Muscle of leg (tissue), 11 donors: ENCODE data around the gene PLTP. TPM values are rescaled to one million over a fixed set of nuclear protein-coding genes. Genes with fewer than 3 reads are reported as not detected.
"Not testable (repeated sequence)": the region's sequence is repeated elsewhere in the genome, so short reads cannot be mapped to it uniquely, and the experiment has no call there.

Experiments
- DNase-seq: peaks from one replicate; pipeline ENCODE4 v3.0.0; 2013
- H3K27ac ChIP-seq: one replicate; pipeline ENCODE4 v1.5.1; 2013; ENCODE audit warnings: mild to moderate bottlenecking, low read length, control low read depth
- H3K27me3 ChIP-seq: one replicate; pipeline ENCODE4 v1.6.1; 2013; ENCODE audit warnings: low read length; ENCODE audit not compliant: control insufficient read depth, insufficient read depth
- H3K36me3 ChIP-seq: one replicate; pipeline ENCODE4 v1.6.1; 2013; ENCODE audit warnings: low read length; ENCODE audit not compliant: control insufficient read depth, insufficient read depth
- H3K4me1 ChIP-seq: one replicate; pipeline ENCODE4 v1.6.1; 2013; ENCODE audit warnings: low read length; ENCODE audit not compliant: control insufficient read depth, insufficient read depth
- H3K4me3 ChIP-seq: one replicate; pipeline ENCODE4 v1.5.1; 2013; ENCODE audit warnings: low read length, control low read depth
- H3K9me3 ChIP-seq: replicated peaks from 2 replicates; pipeline ENCODE4 v1.6.1; 2013; ENCODE audit warnings: low read depth, low read length; ENCODE audit not compliant: control insufficient read depth
- WGBS: methylation state at CpG from one replicate; pipeline ENCODE4 v1.1.5; 2013; ENCODE audit warnings: missing lambda C conversion rate; ENCODE audit not compliant: insufficient coverage; 5-methylcytosine and 5-hydroxymethylcytosine counted together
- polyA plus RNA-seq, 8 donors: library from polyadenylated mRNA; unstranded; fragments of 120-200 nt; gene quantifications; one replicate each; pipeline versions ENCODE4 v1.2.1 to v1.2.3, GENCODE V29; 2013; ENCODE audit warnings: inconsistent platforms in 1 of 8, low replicate concordance in 1 of 8; ENCODE audit not compliant: insufficient read length in 8 of 8, insufficient read depth in 1 of 8
- total RNA-seq: library from RNA; stranded (reverse); fragments of 120-200 nt; gene quantifications from one replicate; pipeline ENCODE4 v1.2.4, GENCODE V29; 2013

The PLTP gene
- total and polyA plus RNA-seq, 9 donors: 13.0 to 39.4 (median 23.9) TPM

DNA sequence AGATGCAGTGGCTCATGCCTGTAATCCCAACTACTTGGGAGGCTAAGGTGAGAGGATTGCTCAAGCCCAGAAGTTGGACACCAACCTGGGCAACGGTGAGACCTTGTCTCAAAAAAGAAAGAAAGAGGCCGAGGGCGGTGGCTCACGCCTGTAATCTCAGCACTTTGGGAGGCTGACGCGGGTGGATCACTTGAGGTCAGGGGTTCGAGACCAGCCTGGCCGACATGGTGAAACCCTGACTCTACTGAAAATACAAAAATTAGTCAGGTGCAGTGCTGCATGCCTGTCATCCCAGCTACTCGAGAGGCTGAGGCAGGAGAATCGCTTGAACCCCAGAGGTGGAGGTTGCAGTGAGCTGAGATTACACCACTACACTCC, 37.9 kb downstream of the PLTP start:
- not testable (repeated sequence) for H3K4me3 ChIP-seq, H3K27ac ChIP-seq, DNase-seq, H3K9me3 ChIP-seq, H3K27me3 ChIP-seq, H3K4me1 ChIP-seq
- 93% methylated on average over 8 of the region's 10 CpGs for WGBS
- peaks cover 23% of the 10 kb centered on the region for H3K36me3 ChIP-seq

- peaks cover 23% of the 10 kb centered on the region for H3K36me3 ChIP-seq
- no peaks in the 10 kb centered on the region for H3K9me3 ChIP-seq
- no peak for DNase-seq
- no CpG with 5 or more reads among the region's 1 CpG for WGBS
- H3K4me1 ChIP-seq: no peaks in the 10 kb centered on the region
- H3K27me3 ChIP-seq: no peaks in the 10 kb centered on the region
- H3K27ac ChIP-seq: no peak overlapping the region
- no peak overlapping the region for H3K4me3 ChIP-seq
Measured at GRCh38 chr20:45873409-45874103, 38.4 kb downstream of the PLTP start.

GRCh38 chr20:45872626-45873025, 39.3 kb downstream of the PLTP start:
- DNase-seq: no peak
- no peaks in the 10 kb centered on the region for H3K9me3 ChIP-seq
- WGBS: 100% methylated on average over 1 of the region's 4 CpGs
- H3K27me3 ChIP-seq: no peaks in the 10 kb centered on the region
- peaks cover 15% of the 10 kb centered on the region for H3K36me3 ChIP-seq
- no peak overlapping the region for H3K27ac ChIP-seq
- no peaks in the 10 kb centered on the region for H3K4me1 ChIP-seq
- no peak overlapping the region for H3K4me3 ChIP-seq

DNA sequence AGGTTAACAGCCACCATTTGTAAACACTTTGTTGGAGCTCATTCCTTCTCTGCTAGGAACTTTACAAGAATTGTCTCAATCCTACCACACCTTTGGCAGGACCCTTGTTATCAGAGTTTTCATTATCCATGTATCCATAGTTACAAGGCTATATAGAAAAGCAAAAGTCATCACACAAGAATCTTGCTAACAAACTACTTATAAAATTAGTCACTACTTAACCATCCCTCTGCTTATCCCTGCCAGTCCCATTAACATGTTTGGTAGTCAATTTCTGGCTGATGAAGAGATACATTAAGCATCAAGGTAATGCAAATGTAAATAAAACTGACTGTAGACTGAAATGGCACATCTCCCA, 44.2 kb downstream of the PLTP start:
- H3K27ac ChIP-seq: no peak overlapping the region
- H3K4me3 ChIP-seq: no peak overlapping the region
- H3K4me1 ChIP-seq: no peaks in the 10 kb centered on the region
- no peaks in the 10 kb centered on the region for H3K9me3 ChIP-seq
- no peak for DNase-seq
- H3K27me3 ChIP-seq: no peaks in the 10 kb centered on the region
- peaks cover 3% of the 10 kb centered on the region for H3K36me3 ChIP-seq

- no peaks in the 10 kb centered on the region for H3K9me3 ChIP-seq
- H3K27ac ChIP-seq: no peak overlapping the region
- WGBS: no CpG with 5 or more reads among the region's 6 CpGs
- H3K27me3 ChIP-seq: no peaks in the 10 kb centered on the region
- no peak overlapping the region for H3K4me3 ChIP-seq
- DNase-seq: no peak
- no peaks in the 10 kb centered on the region for H3K4me1 ChIP-seq
- no peaks in the 10 kb centered on the region for H3K36me3 ChIP-seq
Measured at GRCh38 chr20:45867136-45867818, 44.7 kb downstream of the PLTP start.

DNA sequence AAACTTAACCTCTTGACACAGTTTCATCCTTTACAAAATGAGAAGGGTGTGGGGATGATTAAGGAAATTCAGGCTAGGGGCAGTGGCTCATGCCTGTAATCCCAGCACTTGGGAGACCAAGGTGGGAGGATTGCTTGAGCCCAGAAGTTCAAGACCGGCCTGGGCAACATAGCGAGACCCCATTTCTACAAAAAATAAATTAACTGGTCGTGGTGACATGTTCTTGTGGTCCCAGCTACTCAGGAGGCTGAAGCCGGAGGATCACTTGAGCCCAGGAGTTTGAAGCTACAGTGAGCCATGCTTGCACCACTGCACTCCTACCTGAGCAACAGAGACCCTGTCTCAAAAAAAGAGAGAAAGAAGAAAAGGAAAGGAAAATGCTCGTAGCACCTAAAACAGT, 45.5 kb downstream of the PLTP start:
- Histone ChIP-seq H3K9me3 (no peaks in the 10 kb centered on the region), H3K27me3 (no peaks in the 10 kb centered on the region), H3K4me1 (no peaks in the 10 kb centered on the region), H3K27ac (no peak overlapping the region), H3K4me3 (no peak overlapping the region), H3K36me3 (no peaks in the 10 kb centered on the region)
- 100% methylated on average over 2 of the region's 5 CpGs for WGBS
- no peak for DNase-seq

GRCh38 chr20:45863543-45864470, 48.1 kb downstream of the PLTP start:
- Histone ChIP-seq H3K9me3 (no peaks in the 10 kb centered on the region), H3K4me1 (no peaks in the 10 kb centered on the region), H3K27me3 (no peaks in the 10 kb centered on the region), H3K27ac (no peak overlapping the region), H3K4me3 (no peak overlapping the region), H3K36me3 (no peaks in the 10 kb centered on the region)
- no peak for DNase-seq
- WGBS: 90% methylated on average over 5 of the region's 7 CpGs

DNA sequence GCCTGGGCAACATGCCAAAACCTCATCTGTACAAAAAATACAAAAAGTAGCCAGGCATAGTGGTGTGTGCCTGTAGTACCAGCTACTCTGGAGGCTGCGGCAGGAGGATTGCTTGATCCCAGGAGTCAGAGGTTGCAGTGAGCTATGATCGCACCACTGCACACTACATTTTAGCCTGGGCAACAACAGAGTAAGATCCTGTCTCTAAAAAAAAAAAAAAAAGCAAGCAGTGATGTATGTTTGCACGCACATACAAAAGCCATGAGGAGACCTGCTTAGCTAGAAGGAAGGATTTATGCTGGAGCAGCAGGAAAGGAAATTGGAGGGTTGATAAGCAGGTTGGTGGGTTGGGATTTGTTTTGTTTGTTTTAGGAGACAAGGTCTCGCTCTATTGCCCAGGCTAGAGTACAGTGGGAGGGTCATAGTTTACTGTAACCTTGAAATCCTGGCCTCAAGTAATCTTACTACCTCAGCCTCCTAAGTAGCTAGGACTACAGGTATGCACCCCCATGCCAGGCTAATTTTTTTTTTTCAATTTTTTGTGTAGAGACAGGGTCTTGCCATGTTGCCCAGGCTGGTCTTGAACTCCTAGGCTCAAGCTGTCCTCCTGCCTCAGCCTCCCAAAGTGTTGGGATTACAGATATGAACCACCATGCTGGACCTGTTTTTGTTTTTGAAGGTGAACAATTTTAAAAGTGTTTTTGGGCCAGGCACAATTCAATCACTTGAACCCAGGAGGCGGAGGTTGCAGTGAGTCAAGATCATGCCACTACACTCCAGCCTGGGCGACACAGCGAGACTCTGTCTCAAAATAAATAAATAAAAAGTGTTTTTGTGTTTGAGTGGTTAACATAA, 50.5 kb downstream of the PLTP start:
- WGBS: 80% methylated on average over 1 of the region's 7 CpGs

GRCh38 chr20:45860560-45861220, 51.3 kb downstream of the PLTP start:
- Histone ChIP-seq H3K36me3 (no peaks in the 10 kb centered on the region), H3K27ac (no peak overlapping the region), H3K4me3 (no peak overlapping the region), H3K9me3 (no peaks in the 10 kb centered on the region), H3K4me1 (peaks cover 19% of the 10 kb centered on the region), H3K27me3 (no peaks in the 10 kb centered on the region)
- DNase-seq: no peak
- WGBS: 85% methylated on average over 6 of the region's 7 CpGs

More for the DNA sequence above, 50.5 kb downstream of the PLTP start:
- no peak overlapping the region for H3K27ac ChIP-seq
- peaks cover 12% of the 10 kb centered on the region for H3K4me1 ChIP-seq
- H3K9me3 ChIP-seq: no peaks in the 10 kb centered on the region
- no peaks in the 10 kb centered on the region for H3K36me3 ChIP-seq
- no peaks in the 10 kb centered on the region for H3K27me3 ChIP-seq
- no peak for DNase-seq
- H3K4me3 ChIP-seq: no peak overlapping the region
